ENCODE data around the gene UNKL.

The UNKL gene

DNA sequence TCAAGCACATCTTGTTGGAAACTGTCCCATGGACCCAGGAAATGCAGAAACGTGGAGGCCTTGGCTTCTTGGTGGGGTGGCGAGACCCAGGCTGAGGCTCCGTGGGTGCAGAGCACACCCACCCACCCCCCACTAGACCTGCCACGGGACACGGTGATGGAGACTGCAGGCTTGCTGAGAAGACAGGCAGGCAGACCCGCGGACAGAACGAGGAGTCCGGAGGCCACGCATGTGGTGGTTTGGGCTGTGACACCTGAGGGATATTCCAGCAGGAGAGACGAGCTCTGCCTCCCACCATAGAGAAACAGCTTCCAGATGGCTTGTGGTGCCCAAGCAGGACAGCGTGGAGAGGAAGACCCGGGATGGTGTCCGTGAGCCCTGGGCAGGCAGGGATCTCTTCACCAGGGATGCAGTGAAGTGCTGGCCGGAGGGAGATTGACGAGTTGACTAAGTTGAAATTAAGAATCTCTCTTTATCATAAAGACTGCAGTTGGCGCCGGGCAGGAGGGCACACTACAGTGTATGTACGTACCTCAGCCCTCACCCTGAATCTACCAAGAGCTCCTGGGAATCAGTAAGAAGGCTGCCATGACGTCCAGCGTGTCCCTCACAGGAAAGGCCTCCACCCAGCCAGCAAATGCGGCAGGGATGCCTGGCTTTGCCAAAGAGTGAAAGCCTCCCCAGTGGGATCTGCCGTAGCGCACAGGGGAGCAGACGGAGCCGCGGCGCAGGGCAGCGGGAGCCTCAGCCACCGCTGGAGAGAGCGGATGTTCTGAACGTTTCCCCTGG, 96.8 kb downstream of the UNKL start:
- Histone ChIP-seq H3K27ac (no peak overlapping the region), H3K36me3 (ENCODE audit: control insufficient read depth, insufficient read depth, low read length) (no peaks in the 10 kb centered on the region)

DNA sequence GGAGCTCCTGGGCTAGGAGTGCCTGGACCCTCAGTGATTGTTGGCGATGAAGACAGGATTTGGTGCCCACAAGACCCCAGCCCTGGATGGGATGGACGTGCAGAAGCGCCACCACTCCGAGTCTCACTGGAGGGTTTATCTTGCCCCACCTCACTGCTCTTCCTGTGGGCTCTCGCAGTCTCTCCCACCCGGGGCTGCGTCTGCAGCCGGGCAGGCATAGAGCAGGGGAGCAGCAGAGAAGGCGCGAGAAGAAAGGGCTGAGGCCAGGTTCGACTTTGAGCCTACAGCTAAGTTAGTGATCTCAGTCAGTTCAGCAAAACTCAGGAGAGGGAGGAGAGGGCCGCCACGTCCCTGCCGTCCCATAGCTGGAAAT, 98.5 kb downstream of the UNKL start:
- peaks cover 70% of the 10 kb centered on the region for H3K79me2 ChIP-seq
- no peak overlapping the region for H3K27ac ChIP-seq
- peaks cover 15% of the 10 kb centered on the region for H3K4me1 ChIP-seq
- no peak overlapping the region for H3K4me3 ChIP-seq (ENCODE audit: low read depth, low read length)
- no peaks in the 10 kb centered on the region for H3K27me3 ChIP-seq (ENCODE audit: control insufficient read depth, insufficient read depth, low read length)
- no peaks in the 10 kb centered on the region for H3K36me3 ChIP-seq (ENCODE audit: control insufficient read depth, insufficient read depth, low read length)
- no peaks in the 10 kb centered on the region for H3K9me3 ChIP-seq (ENCODE audit: control insufficient read depth, low read length)
- H2AFZ ChIP-seq: no peak overlapping the region
- no peak overlapping the region for H3K9ac ChIP-seq
- TF ChIP-seq, protein P1, sequence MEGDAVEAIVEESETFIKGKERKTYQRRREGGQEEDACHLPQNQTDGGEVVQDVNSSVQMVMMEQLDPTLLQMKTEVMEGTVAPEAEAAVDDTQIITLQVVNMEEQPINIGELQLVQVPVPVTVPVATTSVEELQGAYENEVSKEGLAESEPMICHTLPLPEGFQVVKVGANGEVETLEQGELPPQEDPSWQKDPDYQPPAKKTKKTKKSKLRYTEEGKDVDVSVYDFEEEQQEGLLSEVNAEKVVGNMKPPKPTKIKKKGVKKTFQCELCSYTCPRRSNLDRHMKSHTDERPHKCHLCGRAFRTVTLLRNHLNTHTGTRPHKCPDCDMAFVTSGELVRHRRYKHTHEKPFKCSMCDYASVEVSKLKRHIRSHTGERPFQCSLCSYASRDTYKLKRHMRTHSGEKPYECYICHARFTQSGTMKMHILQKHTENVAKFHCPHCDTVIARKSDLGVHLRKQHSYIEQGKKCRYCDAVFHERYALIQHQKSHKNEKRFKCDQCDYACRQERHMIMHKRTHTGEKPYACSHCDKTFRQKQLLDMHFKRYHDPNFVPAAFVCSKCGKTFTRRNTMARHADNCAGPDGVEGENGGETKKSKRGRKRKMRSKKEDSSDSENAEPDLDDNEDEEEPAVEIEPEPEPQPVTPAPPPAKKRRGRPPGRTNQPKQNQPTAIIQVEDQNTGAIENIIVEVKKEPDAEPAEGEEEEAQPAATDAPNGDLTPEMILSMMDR (IDR thresholded peaks at IDR 0.05): no peak
- H3K4me2 ChIP-seq (ENCODE audit: low read length): no peak overlapping the region

More for the DNA sequence above, 96.8 kb downstream of the UNKL start:
- TF ChIP-seq, protein P1 (IDR thresholded peaks at IDR 0.05): no peak
- peaks cover 53% of the 10 kb centered on the region for H3K79me2 ChIP-seq
- no peak overlapping the region for H3K4me3 ChIP-seq (ENCODE audit: low read depth, low read length)
- H3K9ac ChIP-seq: no peak overlapping the region
- no peaks in the 10 kb centered on the region for H3K9me3 ChIP-seq (ENCODE audit: control insufficient read depth, low read length)
- peaks cover 2% of the 10 kb centered on the region for H3K4me1 ChIP-seq
- H3K4me2 ChIP-seq (ENCODE audit: low read length): no peak overlapping the region
- no peak overlapping the region for H2AFZ ChIP-seq
- H3K27me3 ChIP-seq (ENCODE audit: control insufficient read depth, insufficient read depth, low read length): no peaks in the 10 kb centered on the region

DNA sequence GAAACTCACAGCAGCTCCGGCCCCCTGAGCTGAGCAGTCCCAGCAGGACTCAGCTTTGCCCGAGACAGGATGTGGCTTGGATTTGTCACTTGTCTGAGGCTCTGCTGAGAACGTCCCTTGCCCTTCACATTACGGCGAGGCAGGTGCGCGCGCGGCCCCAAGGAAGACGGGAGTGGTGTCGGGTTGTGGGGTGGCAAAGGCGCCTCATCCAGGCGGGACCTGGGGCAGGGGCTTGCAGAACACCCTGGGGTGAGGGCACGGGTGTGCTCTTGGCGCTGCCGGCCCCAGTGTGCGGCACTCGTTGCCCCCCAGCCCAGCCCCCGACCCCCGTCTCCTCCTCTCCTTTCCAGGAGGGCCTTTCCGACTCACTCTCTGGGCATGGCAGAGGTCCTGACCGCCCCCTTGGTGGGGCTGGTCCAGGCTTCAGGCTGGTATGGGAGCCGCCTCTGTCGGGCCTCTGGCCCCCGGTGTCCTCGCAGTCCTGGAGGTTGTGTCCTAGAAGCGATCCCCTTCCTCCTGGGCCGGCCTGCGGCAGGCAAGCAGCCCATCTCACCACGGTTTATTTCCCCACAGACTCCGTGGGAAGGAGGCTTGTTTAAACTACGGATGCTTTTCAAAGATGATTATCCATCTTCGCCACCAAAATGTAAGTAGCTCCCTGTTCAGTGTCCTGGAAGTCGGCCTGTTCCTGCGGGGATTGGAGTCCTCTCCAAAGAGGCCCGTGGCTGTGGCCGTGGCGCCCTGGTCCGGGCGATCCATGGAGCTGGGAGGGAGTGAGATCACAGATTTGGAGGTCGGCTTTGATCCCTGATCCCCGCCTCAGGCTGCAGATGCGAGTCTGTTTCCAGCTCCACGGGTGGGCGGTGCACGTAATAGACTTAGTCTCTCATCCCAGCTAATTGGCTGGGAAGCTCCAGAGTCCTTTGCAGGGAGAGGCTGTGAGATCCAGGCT, 99.1 kb downstream of the UNKL start:
- no peak overlapping the region for H3K4me3 ChIP-seq (ENCODE audit: low read depth, low read length)
- H3K9me3 ChIP-seq (ENCODE audit: control insufficient read depth, low read length): no peaks in the 10 kb centered on the region
- no peaks in the 10 kb centered on the region for H3K36me3 ChIP-seq (ENCODE audit: control insufficient read depth, insufficient read depth, low read length)
- no peaks in the 10 kb centered on the region for H3K27me3 ChIP-seq (ENCODE audit: control insufficient read depth, insufficient read depth, low read length)
- H3K79me2 ChIP-seq: peaks cover 67% of the 10 kb centered on the region
- H3K4me2 ChIP-seq (ENCODE audit: low read length): no peak overlapping the region
- TF ChIP-seq, protein P1 (IDR thresholded peaks at IDR 0.05): no peak
- H3K4me1 ChIP-seq: peaks cover 16% of the 10 kb centered on the region
- H2AFZ ChIP-seq: no peak overlapping the region
- no peak overlapping the region for H3K9ac ChIP-seq
- H3K27ac ChIP-seq: no peak overlapping the region

DNA sequence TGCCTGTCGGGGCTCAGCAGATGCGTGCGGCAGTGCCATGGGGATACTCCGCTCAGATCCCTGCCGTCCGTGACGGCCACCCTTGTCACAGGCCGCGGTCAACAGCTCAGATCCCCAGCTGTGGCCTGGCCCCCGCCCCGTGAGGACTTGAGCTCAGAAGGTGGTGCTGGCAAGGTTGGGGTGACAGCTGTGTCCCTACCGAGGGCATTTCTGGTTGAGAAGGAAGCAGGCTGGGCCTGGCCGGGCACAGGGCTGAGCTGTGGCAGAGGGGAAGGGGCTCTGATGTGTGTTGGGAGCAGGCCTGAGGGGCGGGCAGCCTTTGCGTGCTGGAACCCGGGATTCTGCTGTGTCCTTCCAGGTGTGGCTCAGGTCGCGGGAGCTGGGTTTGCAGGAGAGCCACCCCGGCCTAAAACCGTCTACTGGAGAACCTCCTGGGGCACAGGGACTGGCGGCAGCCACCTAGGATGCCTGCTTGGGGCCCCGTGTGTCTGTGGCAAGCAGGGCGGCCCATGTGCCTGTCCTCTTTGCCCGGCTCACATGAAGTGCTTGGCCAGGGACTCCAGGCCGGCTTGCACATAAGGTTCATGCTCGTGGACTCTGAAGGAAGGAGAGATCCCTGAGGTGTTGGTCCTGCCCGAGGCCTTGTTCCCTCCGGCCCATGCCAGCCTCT, 100.0 kb downstream of the UNKL start:
- no peaks in the 10 kb centered on the region for H3K27me3 ChIP-seq (ENCODE audit: control insufficient read depth, insufficient read depth, low read length)
- H3K4me2 ChIP-seq (ENCODE audit: low read length): no peak overlapping the region
- H3K9me3 ChIP-seq (ENCODE audit: control insufficient read depth, low read length): no peaks in the 10 kb centered on the region
- H3K79me2 ChIP-seq: peaks cover 66% of the 10 kb centered on the region
- TF ChIP-seq, protein P1 (IDR thresholded peaks at IDR 0.05): no peak
- no peak overlapping the region for H2AFZ ChIP-seq
- peaks cover 16% of the 10 kb centered on the region for H3K4me1 ChIP-seq
- no peak overlapping the region for H3K27ac ChIP-seq
- no peaks in the 10 kb centered on the region for H3K36me3 ChIP-seq (ENCODE audit: control insufficient read depth, insufficient read depth, low read length)
- no peak overlapping the region for H3K9ac ChIP-seq
- H3K4me3 ChIP-seq (ENCODE audit: low read depth, low read length): no peak overlapping the region

All from parathyroid adenoma (tissue), 2 donors.